LNCAP (cell line): Measurements from ENCODE around the gene HOGA1.

ENCODE experiments used
- TF ChIP-seq, protein P1 (sequence below): fragments of 450-650 bp; IDR thresholded peaks from 2 replicates; pipeline ENCODE4 v1.5.1; 2017; ENCODE audit warnings: mild to moderate bottlenecking

The HOGA1 gene

DNA sequence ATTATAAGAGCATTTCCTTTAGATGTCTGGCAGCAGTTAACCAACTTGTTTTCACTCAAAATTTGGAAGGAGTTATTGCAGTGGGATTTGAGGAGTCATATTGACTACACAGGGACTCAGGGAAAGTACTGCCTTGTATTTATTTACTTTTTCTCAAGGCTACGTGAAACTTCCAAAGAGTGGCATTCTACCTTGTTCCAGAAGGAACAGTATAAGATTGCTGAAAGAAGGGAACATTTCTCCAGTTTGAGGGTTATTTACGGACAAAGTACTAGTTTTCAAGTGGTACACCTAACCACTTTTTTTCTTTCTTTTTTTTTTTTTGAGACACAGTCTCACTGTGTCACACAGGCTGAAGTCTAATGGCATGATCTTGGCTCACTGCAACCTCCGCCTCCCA is 44.0 kb downstream of the HOGA1 start:
- TF ChIP-seq, protein P1, sequence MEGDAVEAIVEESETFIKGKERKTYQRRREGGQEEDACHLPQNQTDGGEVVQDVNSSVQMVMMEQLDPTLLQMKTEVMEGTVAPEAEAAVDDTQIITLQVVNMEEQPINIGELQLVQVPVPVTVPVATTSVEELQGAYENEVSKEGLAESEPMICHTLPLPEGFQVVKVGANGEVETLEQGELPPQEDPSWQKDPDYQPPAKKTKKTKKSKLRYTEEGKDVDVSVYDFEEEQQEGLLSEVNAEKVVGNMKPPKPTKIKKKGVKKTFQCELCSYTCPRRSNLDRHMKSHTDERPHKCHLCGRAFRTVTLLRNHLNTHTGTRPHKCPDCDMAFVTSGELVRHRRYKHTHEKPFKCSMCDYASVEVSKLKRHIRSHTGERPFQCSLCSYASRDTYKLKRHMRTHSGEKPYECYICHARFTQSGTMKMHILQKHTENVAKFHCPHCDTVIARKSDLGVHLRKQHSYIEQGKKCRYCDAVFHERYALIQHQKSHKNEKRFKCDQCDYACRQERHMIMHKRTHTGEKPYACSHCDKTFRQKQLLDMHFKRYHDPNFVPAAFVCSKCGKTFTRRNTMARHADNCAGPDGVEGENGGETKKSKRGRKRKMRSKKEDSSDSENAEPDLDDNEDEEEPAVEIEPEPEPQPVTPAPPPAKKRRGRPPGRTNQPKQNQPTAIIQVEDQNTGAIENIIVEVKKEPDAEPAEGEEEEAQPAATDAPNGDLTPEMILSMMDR, result no peak

DNA sequence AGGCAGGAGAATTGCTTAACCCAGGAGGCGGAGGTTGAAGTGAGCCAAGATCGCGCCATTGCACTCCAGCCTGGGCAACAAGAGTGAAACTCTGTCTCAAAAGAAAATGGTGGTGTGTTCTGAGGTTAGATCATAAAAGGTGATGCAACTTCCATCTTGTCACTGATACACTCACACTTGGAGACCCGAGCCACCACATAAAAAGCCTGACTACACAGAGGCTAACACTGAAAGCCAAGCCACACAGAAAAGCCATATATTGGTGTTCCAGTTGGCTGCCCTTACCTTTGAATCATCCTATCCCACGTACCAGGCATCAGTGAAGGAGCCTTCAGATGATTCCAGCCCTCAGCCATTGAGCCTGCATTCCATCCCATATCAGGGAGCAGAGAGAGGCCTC is 45.1 kb downstream of the HOGA1 start:
- TF ChIP-seq, protein P1, result no peak

DNA sequence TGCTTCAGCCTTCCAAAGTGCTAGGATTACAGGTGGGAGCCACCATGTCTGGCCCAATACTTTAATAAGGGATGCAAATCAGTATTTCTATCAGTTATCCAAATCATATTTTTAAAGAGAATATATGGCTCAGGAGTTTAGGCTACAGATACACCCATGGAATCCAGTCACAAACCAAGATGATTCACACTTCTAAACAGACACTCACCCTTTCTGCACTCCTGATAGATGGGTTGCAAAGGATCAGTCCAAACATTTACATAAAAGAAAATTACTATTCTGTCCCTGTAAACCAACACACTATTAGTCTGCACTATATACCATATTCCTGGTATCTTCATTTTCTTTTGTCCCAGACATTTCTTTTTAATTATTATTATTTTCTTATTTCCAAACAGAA is 46.9 kb downstream of the HOGA1 start:
- TF ChIP-seq, protein P1, result no peak

DNA sequence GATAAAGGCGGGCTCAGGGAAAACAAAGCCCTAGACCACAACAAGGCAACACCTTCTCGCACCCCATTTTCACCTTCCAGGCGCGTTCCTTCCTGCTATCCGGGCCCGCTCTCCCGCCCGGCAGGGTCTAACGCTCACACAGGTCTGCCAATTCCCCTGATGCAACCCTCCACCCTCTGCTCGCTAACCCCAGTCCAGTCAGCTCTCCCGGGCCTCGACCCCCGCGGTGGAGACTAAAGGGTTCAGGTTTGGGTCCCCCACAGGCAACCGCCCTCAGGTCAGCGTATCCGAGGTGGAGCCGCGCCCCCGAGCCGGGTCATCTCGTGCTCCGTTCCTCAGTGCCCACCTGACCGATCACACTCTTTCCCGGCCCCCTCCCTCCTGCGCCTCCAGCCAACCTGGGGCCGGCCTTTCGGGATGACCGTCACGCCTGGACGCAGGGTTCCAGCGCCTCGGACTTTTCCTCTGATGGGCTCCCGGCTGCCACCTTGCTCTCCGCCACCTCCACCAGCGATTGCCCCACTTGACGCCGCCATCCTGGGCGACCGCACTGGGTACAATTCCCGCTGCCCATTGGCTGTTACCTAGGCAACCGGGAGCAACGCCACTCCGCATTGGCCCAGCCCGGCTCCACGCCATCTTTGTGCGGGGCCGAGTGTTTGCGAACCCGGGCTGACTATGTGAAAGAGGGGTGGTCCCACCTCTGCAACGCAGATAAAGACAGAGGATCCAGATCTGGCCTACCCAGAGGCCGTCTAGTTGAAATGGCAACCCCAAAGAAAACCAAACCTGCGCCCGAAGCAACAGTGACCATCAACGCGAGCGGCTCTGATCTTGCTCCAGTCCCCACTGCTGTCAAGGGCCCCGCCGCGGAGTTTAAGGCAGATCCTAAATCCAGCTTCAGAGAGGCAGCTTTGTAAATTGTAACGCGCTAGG is 49.0 kb downstream of the HOGA1 start, which contains the start of gene MORN4:
Gene MORN4, minus strand, starts transcription at position 552 of the 936 bp plus-strand sequence. CDS start 13,847 bp downstream, outside the sequence.
- TF ChIP-seq, protein P1, result no peak

DNA sequence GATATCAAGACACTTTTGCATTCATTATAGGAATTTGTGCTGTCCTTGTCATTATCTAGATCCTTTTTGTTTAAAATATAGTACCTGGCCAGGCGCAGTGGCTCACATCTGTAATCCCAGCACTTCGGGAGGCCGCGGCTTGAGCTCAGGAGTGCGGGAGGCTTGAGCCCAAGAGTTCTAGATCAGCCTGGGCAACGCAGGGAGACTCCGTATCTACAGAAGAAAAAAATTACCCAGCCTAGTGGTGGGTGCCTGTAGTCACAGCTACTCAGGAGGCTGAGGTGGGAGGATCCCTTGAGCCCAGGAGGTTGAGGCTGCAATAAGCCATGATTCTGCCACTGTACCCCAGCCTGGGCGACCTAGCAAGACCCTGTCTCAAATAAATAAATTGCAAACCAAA is 49.7 kb downstream of the HOGA1 start:
- TF ChIP-seq, protein P1, result no peak

DNA sequence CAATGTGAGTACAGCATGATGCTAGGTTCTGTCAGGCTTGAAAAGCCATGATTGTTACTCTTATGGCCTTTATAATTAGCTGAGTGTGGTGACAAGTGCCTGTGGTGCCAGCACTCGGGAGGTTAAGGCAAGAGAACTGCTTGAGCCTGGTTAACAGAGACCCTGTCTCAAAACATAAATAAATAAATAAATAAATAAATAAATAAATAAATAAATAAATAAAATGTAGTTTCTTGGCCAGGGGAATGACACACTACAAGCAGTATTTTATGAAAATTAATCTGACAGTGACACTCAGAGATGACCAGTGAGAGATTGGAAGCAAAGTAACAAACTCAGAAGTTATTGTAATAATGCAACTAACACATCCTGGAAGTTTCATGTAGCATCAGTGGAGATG is 51.4 kb downstream of the HOGA1 start:
- TF ChIP-seq, protein P1, result no peak

DNA sequence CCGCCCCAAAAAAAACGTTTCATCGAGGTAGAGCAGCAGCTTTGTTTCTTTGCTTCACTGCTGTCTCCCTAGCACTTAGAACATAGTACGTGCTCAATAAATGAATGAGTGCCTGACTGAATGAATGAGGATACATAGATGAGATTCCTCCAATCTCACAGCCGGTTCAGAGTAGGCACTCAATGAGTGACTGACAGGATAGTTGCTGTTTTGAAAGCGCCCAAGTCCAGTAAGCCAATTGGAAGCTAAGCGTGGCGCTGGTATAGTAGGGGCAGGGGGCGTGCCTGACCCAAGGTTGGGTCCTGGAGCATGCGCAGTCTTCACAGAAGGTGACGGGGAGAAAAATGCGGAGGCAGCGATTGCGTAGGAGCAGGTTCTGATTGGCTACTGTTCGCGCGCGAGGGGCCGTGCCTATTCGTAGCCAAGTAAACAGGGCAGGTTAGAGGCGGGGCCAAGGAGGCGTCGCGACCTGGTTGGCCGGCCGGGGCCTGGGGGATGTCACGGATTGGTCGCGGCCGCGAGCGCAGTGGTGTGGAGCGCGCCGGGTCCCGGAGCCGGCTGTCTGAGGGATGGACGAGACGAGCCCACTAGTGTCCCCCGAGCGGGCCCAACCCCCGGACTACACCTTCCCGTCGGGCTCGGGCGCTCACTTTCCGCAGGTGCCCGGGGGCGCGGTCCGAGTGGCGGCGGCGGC is 56.1 kb downstream of the HOGA1 start, which contains the start of gene PI4K2A:
Gene PI4K2A, plus strand, starts transcription at position 498 of the 694 bp plus-strand sequence. Its CDS starts 72 bp downstream, at position 570.
- TF ChIP-seq, protein P1, result no peak
